Testis (tissue), 2 donors: ENCODE measurements around the gene PRR29.

ENCODE experiments used
- CTCF ChIP-seq, 3 experiments: fragments of 450-650 bp in 2 of 3; fragments of 200-600 bp in 1 of 3; sonication (generic) in 1 of 3; IDR thresholded peaks; one replicate each; pipeline ENCODE4 v1.5.1; 2016 to 2019; ENCODE audit warnings: antibody characterized with exemption in 3 of 3, mild to moderate bottlenecking in 2 of 3, moderate library complexity in 1 of 3
- POLR2A ChIP-seq: fragments of 450-650 bp; IDR thresholded peaks from one replicate; pipeline ENCODE4 v1.6.1; 2017; ENCODE audit warnings: antibody characterized with exemption, mild to moderate bottlenecking, moderate library complexity

GRCh38 chr17:63962298-63962744 lies 35.8 kb upstream of the PRR29 start:
- TF ChIP-seq CTCF (IDR thresholded peaks at IDR 0.05) (no peak), POLR2A (no peak)
